Central memory CD8-positive, alpha-beta T cell (primary cell): Measurements from ENCODE around the gene EEF1AKMT3.

ENCODE experiments used
- ATAC-seq: fragments of 150-1000 bp; cut with Tn5 transposase; replicated peaks from 2 replicates; pipeline ENCODE4 v1.10.0; 2022; ENCODE audit warnings: mild to moderate bottlenecking, moderate FRiP score, moderate number of reproducible peaks; ENCODE audit not compliant: poor library complexity, severe bottlenecking; ENCODE audit errors: extremely low read depth
- DNase-seq, 2 donors: peaks; one replicate each; pipeline ENCODE4 v3.0.0; 2021; ENCODE audit warnings: low spot score in 2 of 2
- H3K27ac Mint-ChIP-seq: one replicate; pipeline ENCODE4 v1.8.0; 2022; ENCODE audit warnings: low read depth, mild to moderate bottlenecking, moderate library complexity, mixed read lengths
- H3K27me3 Mint-ChIP-seq: one replicate; pipeline ENCODE4 v1.8.0; 2022; ENCODE audit warnings: mixed read lengths
- H3K36me3 Mint-ChIP-seq: one replicate; pipeline ENCODE4 v1.8.0; 2022; ENCODE audit warnings: mild to moderate bottlenecking, moderate library complexity, mixed read lengths; ENCODE audit not compliant: insufficient read depth
- H3K4me1 Mint-ChIP-seq: one replicate; pipeline ENCODE4 v1.8.0; 2022; ENCODE audit warnings: mixed read lengths
- H3K4me3 Mint-ChIP-seq: one replicate; pipeline ENCODE4 v1.8.0; 2022; ENCODE audit warnings: mild to moderate bottlenecking, moderate library complexity, mixed read lengths
- H3K9me3 Mint-ChIP-seq: one replicate; pipeline ENCODE4 v1.8.0; 2022; ENCODE audit warnings: mixed read lengths

Gene EEF1AKMT3

DNA sequence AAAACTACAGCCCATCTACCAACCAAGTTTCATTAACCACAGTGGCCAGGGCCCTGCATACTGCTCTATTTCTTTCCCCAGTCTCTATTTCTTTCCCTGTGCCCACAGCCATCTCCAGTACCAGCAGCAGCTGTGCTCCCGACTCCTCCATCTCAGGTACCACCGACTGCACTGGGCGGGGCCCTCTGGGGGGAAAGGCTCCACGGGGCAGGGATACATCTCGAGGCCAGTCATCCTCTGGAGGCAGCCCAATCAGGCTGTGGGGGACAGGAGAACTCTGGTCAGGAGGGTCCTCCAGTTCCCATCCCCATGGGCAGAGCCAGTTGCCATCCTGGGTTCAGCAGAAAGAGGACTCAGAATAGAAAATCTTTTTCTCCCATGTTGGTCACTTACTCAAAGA, 23.4 kb upstream of the EEF1AKMT3 start:
- Mint-ChIP-seq H3K9me3 (no peaks in the 10 kb centered on the region), H3K27me3 (no peaks in the 10 kb centered on the region), H3K36me3 (peaks cover 41% of the 10 kb centered on the region), H3K4me1 (peaks cover 54% of the 10 kb centered on the region), H3K27ac (no peak overlapping the region), H3K4me3 (no peak overlapping the region)
- DNase-seq (no peak), ATAC-seq (no peak)

DNA sequence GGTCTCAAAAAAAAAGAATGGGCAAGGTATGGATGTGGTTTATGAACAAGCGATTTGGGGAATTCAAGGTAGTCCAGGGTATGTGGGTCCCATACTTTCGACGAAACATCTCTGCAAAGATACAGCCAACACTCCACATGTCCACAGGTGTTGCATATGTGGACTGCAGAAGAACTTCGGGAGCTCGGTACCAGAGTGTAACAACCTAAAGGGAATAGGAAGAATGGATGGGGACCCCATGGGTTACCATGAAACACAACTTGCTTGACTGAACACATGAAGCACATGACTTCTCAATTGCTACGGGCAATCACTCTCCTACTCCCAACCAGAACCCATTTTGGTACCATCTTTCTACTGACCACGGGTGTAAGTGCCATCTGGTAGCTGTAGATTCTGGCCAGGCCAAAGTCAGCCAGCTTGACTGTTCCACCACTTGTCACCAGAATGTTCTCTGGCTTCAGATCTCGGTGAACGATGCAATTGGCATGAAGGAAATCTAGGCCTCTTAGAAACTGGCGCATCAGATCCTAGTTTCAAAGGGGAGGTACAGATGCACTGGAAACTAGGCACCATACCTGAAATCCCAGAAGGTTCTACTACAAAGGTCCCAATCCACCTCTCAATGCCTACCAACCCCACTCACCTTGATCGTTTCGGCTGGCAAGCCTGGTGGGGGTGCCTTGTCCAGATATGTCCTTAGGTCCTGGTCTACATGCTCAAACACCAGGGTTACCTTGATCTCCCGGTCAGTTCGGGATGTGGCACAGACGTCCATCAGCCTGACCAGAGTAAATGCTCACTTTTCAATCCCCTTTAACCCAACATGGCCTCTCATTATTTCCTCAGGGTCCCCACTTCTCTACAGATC, 21.6 kb upstream of the EEF1AKMT3 start:
- Mint-ChIP-seq H3K36me3 (peaks cover 31% of the 10 kb centered on the region), H3K4me3 (peak overlapping the region; percentile 84), H3K9me3 (no peaks in the 10 kb centered on the region), H3K4me1 (peaks cover 45% of the 10 kb centered on the region), H3K27ac (no peak overlapping the region), H3K27me3 (no peaks in the 10 kb centered on the region)
- DNase-seq: no peak
- no peak for ATAC-seq

DNA sequence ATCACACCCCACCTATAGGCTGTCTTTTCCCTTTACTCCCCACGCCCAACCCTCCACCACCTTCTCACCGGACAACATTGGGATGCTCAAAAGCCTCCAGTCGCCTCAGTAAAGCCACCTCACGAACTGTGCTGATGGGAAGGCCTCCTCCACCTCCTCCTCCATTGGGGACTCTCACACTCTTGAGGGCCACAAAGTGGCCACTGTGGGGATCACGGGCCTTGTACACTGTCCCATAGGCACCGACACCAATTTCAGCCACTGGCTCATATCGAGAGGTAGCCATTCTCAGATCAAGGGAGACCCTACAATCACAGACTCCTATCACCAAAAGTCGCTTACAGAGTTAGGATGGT, 21.0 kb upstream of the EEF1AKMT3 start:
- H3K4me3 Mint-ChIP-seq: peak overlapping the region; percentile 84
- peak overlapping the region; percentile 80 for H3K27ac Mint-ChIP-seq
- H3K36me3 Mint-ChIP-seq: peaks cover 36% of the 10 kb centered on the region
- no peak for DNase-seq
- no peaks in the 10 kb centered on the region for H3K9me3 Mint-ChIP-seq
- H3K27me3 Mint-ChIP-seq: no peaks in the 10 kb centered on the region
- no peak for ATAC-seq
- peaks cover 45% of the 10 kb centered on the region for H3K4me1 Mint-ChIP-seq

- Mint-ChIP-seq H3K4me1 (peaks cover 48% of the 10 kb centered on the region), H3K27ac (peak within 1 kb of the TSS; percentile 80), H3K9me3 (no peaks in the 10 kb centered on the region), H3K36me3 (peaks cover 38% of the 10 kb centered on the region), H3K4me3 (peak within 1 kb of the TSS; percentile 84), H3K27me3 (no peaks in the 10 kb centered on the region)
- peak; percentile 95 to 99 for DNase-seq
- ATAC-seq: peak; percentile 81
These were observed 20.4 kb upstream of the EEF1AKMT3 start, which contains the start of gene CDK4 for GRCh38 chr12:57751788-57752667. TSS of gene CDK4 (minus strand) at chr12:57752310. CDS start at chr12:57751717, 593 bp downstream.

GRCh38 chr12:57752668-57753000, 19.8 kb upstream of the EEF1AKMT3 start:
- ATAC-seq (no peak), DNase-seq (no peak)
- H3K27me3 Mint-ChIP-seq: no peaks in the 10 kb centered on the region
- H3K27ac Mint-ChIP-seq: peak overlapping the region; percentile 80
- peaks cover 50% of the 10 kb centered on the region for H3K4me1 Mint-ChIP-seq
- no peaks in the 10 kb centered on the region for H3K9me3 Mint-ChIP-seq
- H3K4me3 Mint-ChIP-seq: peak overlapping the region; percentile 84
- peaks cover 35% of the 10 kb centered on the region for H3K36me3 Mint-ChIP-seq

- peaks cover 31% of the 10 kb centered on the region for H3K36me3 Mint-ChIP-seq
- ATAC-seq (no peak), DNase-seq (no peak)
- H3K4me3 Mint-ChIP-seq: peak overlapping the region; percentile 77
- H3K27me3 Mint-ChIP-seq: no peaks in the 10 kb centered on the region
- H3K27ac Mint-ChIP-seq: peak overlapping the region; percentile 80
- no peaks in the 10 kb centered on the region for H3K9me3 Mint-ChIP-seq
- peaks cover 56% of the 10 kb centered on the region for H3K4me1 Mint-ChIP-seq
These were observed 18.6 kb upstream of the EEF1AKMT3 start for GRCh38 chr12:57753756-57754337.

DNA sequence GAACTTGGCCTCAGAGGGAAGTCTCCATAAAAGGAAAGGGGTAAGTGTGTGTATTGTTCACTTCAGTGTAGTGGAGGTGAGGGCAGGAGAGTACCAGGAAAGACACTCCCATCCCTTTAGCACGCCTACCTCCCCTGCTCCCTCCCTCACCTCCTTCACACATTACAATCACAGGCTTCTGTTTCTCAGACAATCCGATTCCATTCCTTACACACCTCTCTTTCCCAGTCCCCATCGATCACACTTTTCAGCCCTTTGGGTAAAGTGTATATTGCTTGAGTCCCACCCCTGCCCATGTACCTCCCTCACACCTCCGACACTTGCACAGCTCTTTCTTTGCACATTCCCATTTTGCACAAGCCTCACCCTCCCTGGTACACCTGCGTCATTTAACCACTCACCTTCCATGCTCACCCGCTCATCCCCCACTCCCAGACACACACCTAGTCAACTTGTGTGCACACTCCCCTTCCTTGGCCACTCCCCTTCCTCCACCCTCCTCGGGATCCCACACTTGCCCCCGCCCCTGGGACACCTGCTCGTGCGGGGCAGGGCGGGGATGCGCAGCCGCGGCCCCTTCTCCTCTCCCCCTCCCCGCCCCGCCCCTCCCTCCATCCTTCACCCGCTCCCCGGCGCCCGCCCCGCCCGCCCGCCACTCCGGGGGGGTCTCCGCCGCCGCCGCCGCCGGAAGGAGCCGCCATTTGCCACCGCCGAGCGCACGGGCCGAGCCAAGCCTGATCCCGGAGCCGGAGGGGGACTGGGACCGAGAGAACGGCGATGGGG, 17.8 kb upstream of the EEF1AKMT3 start, which contains the start of gene MARCHF9:
TSS of gene MARCHF9 (plus strand) at position 693 of the 783 bp plus-strand sequence. CDS start 426 bp downstream, outside the sequence.
- peak; percentile 53 to 56 for DNase-seq
- peak; percentile 17 for ATAC-seq
- peaks cover 62% of the 10 kb centered on the region for H3K4me1 Mint-ChIP-seq

DNA sequence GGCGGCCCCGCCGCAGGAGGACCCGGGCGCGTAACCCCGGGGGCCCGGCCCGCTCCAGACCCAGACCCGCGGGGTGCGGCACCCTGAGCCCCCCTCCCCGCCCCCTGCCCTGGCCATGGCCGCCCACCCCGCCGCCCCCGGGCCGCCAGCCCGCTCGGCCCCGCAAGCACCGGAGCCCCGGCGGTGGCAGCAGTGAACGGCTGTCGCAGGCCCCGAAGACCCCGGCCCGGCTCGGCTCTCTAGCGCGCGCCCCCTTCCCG, 17.3 kb upstream of the EEF1AKMT3 start:
- no peak overlapping the region for H3K27ac Mint-ChIP-seq
- no peaks in the 10 kb centered on the region for H3K27me3 Mint-ChIP-seq
- H3K36me3 Mint-ChIP-seq: peaks cover 28% of the 10 kb centered on the region
- ATAC-seq: no peak
- peaks cover 66% of the 10 kb centered on the region for H3K4me1 Mint-ChIP-seq
- no peak for DNase-seq
- peak overlapping the region; percentile 77 for H3K4me3 Mint-ChIP-seq
- no peaks in the 10 kb centered on the region for H3K9me3 Mint-ChIP-seq

More for the DNA sequence above, 17.8 kb upstream of the EEF1AKMT3 start, which contains the start of gene MARCHF9:
- Mint-ChIP-seq H3K27ac (peak within 1 kb of the TSS; percentile 80), H3K4me3 (peak within 1 kb of the TSS; percentile 77), H3K9me3 (no peaks in the 10 kb centered on the region), H3K36me3 (peaks cover 28% of the 10 kb centered on the region), H3K27me3 (no peaks in the 10 kb centered on the region)

- DNase-seq (no peak), ATAC-seq (no peak)
- Mint-ChIP-seq H3K36me3 (peaks cover 28% of the 10 kb centered on the region), H3K4me1 (peaks cover 66% of the 10 kb centered on the region), H3K4me3 (peak overlapping the region; percentile 77), H3K27ac (peak overlapping the region; percentile 75), H3K27me3 (no peaks in the 10 kb centered on the region), H3K9me3 (no peaks in the 10 kb centered on the region)
These were observed 16.7 kb upstream of the EEF1AKMT3 start for GRCh38 chr12:57755454-57756372.

DNA sequence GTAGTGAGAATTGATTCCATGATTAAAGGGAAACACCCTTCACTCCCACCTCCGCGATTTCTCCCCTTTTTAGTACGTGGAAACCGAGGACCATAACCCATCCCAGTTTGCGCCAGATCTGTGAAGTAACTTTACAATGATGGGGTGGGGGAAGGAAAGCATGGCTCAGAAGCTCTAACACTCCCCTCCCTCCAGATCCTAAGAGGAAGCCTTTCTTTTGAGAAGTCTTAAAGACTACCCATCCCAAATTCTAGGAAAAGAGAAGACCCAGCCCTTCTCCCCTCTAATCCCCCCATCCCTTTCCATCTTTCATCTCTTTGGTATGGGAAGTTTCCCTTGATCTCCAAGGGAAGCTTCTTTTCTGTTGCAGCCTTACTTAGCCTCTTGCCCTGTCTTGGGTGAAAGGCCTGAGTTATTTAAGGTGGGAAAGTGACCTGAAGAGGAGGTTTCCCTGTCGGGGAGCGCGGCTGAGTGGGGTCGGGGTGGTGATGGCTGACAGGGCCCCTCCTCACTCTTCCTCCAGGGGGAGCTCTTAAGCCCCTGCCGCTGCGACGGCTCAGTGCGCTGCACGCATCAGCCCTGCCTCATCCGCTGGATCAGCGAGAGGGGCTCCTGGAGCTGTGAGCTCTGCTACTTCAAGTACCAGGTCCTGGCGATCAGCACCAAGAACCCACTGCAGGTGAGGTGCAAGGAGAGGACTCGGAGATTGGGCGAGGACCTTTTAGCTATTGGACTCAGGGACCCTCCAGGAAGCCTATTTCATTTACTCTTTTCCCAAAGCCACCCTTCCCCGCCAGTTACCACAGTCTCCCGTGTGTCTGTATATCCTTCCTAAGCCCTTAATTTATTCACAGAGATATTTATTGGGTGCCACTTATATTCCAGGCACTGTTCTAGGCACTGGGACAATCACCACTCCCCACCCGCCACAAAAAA, 15.7 kb upstream of the EEF1AKMT3 start:
- Mint-ChIP-seq H3K27me3 (no peaks in the 10 kb centered on the region), H3K4me1 (peaks cover 58% of the 10 kb centered on the region)
- DNase-seq: peak; percentile 42 to 51

More for the DNA sequence above, 15.7 kb upstream of the EEF1AKMT3 start:
- H3K4me3 Mint-ChIP-seq: peak overlapping the region; percentile 77
- peak overlapping the region; percentile 75 for H3K27ac Mint-ChIP-seq
- ATAC-seq: no peak
- no peaks in the 10 kb centered on the region for H3K9me3 Mint-ChIP-seq
- peaks cover 22% of the 10 kb centered on the region for H3K36me3 Mint-ChIP-seq
